Activated CD4-positive, alpha-beta T cell treated with anti-CD3 and anti-CD28 coated beads for 4 hours (primary cell): ENCODE results near the gene OR2D3.
"Not testable (repeated sequence)": the region's sequence is repeated elsewhere in the genome, so short reads cannot be mapped to it uniquely, and the experiment has no call there.

Experiments used
- DNase-seq, 2 donors: peaks; one replicate each; pipeline ENCODE4 v3.0.0-alpha.2; 2020

Gene OR2D3

GRCh38 chr11:6931146-6931713 lies 10.4 kb downstream of the OR2D3 start:
- no peak for DNase-seq

GRCh38 chr11:6932145-6932544 lies 11.3 kb downstream of the OR2D3 start:
- DNase-seq: no peak

- DNase-seq: no peak
Measured at GRCh38 chr11:6941970-6942369, 21.2 kb downstream of the OR2D3 start.

GRCh38 chr11:6943131-6943530 lies 22.3 kb downstream of the OR2D3 start:
- no peak for DNase-seq

GRCh38 chr11:6954248-6954647 lies 33.4 kb downstream of the OR2D3 start:
- DNase-seq: not testable (repeated sequence)

GRCh38 chr11:6962141-6962540 lies 41.3 kb downstream of the OR2D3 start:
- DNase-seq: no peak

- DNase-seq: no peak
Measured at GRCh38 chr11:6962673-6963072, 41.9 kb downstream of the OR2D3 start.

- no peak for DNase-seq
Measured at GRCh38 chr11:6968816-6969215, 48.0 kb downstream of the OR2D3 start.

GRCh38 chr11:6969854-6970253 lies 49.1 kb downstream of the OR2D3 start:
- DNase-seq: not testable (repeated sequence)
